Endothelial cell of umbilical vein (primary cell): ENCODE data around the gene CAPN15. TPM values are rescaled to one million over a fixed set of nuclear protein-coding genes. Genes with fewer than 3 reads are reported as not detected.

ENCODE experiments used
- BruUV-seq: library from RNA; stranded (reverse); fragments of 400-500 nt; replicated peaks from 2 replicates; lab custom pipeline; 2021; lab: Mats Ljungman, UMichigan
- CTCF ChIA-PET: fragments of 300-600, 350-600 bp; sonication (Branson Sonifier 250); formaldehyde crosslinking; loops from one replicate; lab custom pipeline; 2021; ENCODE audit warnings: antibody characterized with exemption, inconsistent platforms; lab: Charles Lee
- POLR2A ChIA-PET: fragments of 300-600, 350-600 bp; sonication (Branson Sonifier 250); formaldehyde crosslinking; loops from one replicate; lab custom pipeline; 2021; ENCODE audit warnings: antibody characterized with exemption, inconsistent platforms; lab: Charles Lee
- DNase-seq: peaks from one replicate; pipeline ENCODE4 v3.0.0-alpha.2; 2011; ENCODE audit warnings: low read depth, low spot score
- FAIRE-seq: peaks from 2 replicates; lab custom pipeline; 2011; peaks lifted over from hg19 to GRCh38; lab: Jason Lieb, UNC
- H2AFZ ChIP-seq: 2 replicates; pipeline ENCODE4 v1.6.0; 2012; ENCODE audit warnings: low read depth, low read length, control low read depth, inconsistent platforms
- H3K27ac ChIP-seq: 2 replicates; pipeline ENCODE4 v1.5.1; 2011; ENCODE audit warnings: low read depth, mild to moderate bottlenecking, control low read depth, low read length, moderate library complexity; ENCODE audit not compliant: insufficient read depth
- H3K27me3 ChIP-seq, 2 experiments: 2 replicates each; pipeline versions ENCODE4 v1.6.0 to v1.6.1; 2011; ENCODE audit warnings: low read length in 2 of 2, mixed read lengths in 1 of 2; ENCODE audit not compliant: control insufficient read depth in 2 of 2, insufficient read depth in 2 of 2
- H3K36me3 ChIP-seq, 2 experiments: 2 replicates in 1 of 2; 3 replicates in 1 of 2; pipeline ENCODE4 v1.5.1; 2011; ENCODE audit warnings: low read length in 2 of 2, mild to moderate bottlenecking in 1 of 2, moderate library complexity in 1 of 2; ENCODE audit not compliant: control insufficient read depth in 2 of 2, insufficient read depth in 2 of 2; ENCODE audit errors: extremely low read depth in 1 of 2
- H3K4me1 ChIP-seq: 3 replicates; pipeline ENCODE4 v1.5.1; 2011; ENCODE audit warnings: mild to moderate bottlenecking, low read length; ENCODE audit not compliant: control insufficient read depth, insufficient read depth; ENCODE audit errors: extremely low read depth
- H3K4me2 ChIP-seq: 2 replicates; pipeline ENCODE4 v1.6.1; 2011; ENCODE audit warnings: low read length, control low read depth, mixed read lengths; ENCODE audit not compliant: insufficient read depth
- H3K4me3 ChIP-seq, 3 experiments: fragments of 200-600 bp in 1 of 3; sonication (generic), shearing (Covaris generic) in 1 of 3; replicated peaks in 1 of 3; 2 replicates each; pipeline ENCODE4 v1.5.1; 2011 to 2016; ENCODE audit warnings: control low read depth in 3 of 3, low read length in 3 of 3, mild to moderate bottlenecking in 2 of 3, inconsistent platforms in 1 of 3, low read depth in 1 of 3, moderate library complexity in 1 of 3; ENCODE audit not compliant: insufficient read depth in 1 of 3
- H3K79me2 ChIP-seq: 2 replicates; pipeline ENCODE4 v1.6.0; 2012; ENCODE audit warnings: low read length, inconsistent platforms; ENCODE audit not compliant: control insufficient read depth, insufficient read depth
- H3K9ac ChIP-seq: replicated peaks from 2 replicates; pipeline ENCODE3; 2011; ENCODE audit warnings: low read length, control low read depth; ENCODE audit not compliant: insufficient read depth; ENCODE audit errors: extremely low read depth
- H3K9me1 ChIP-seq: replicated peaks from 3 replicates; pipeline ENCODE4 v1.6.0; 2011; ENCODE audit warnings: mild to moderate bottlenecking, low read length; ENCODE audit not compliant: control insufficient read depth, insufficient read depth; ENCODE audit errors: extremely low read depth
- H3K9me3 ChIP-seq: replicated peaks from 2 replicates; pipeline ENCODE4 v1.5.1; 2012; ENCODE audit warnings: low read length, inconsistent platforms; ENCODE audit not compliant: control insufficient read depth, insufficient read depth
- H4K20me1 ChIP-seq: replicated peaks from 2 replicates; pipeline ENCODE3; 2011; ENCODE audit warnings: mild to moderate bottlenecking, low read length; ENCODE audit not compliant: control insufficient read depth, insufficient read depth; ENCODE audit errors: extremely low read depth
- EZH2 ChIP-seq: IDR thresholded peaks from 2 replicates; pipeline ENCODE4 v1.6.1; 2012; ENCODE audit warnings: borderline replicate concordance, low read depth, mild to moderate bottlenecking, moderate library complexity, low read length, inconsistent platforms; ENCODE audit not compliant: severe bottlenecking
- FOS ChIP-seq: IDR thresholded peaks from 2 replicates; pipeline ENCODE4 v1.6.1; 2011; ENCODE audit warnings: mild to moderate bottlenecking, low read length, moderate library complexity, borderline replicate concordance; ENCODE audit not compliant: insufficient read depth
- GATA2 ChIP-seq: IDR thresholded peaks from 2 replicates; pipeline ENCODE4 v1.7.0; 2011; ENCODE audit warnings: low read depth, mild to moderate bottlenecking, moderate library complexity, mixed read lengths, low read length; ENCODE audit not compliant: insufficient read length, insufficient read depth
- JUN ChIP-seq: IDR thresholded peaks from 2 replicates; pipeline ENCODE4 v1.6.1; 2011; ENCODE audit warnings: borderline replicate concordance, low read depth; ENCODE audit not compliant: insufficient read length, insufficient read depth
- MYC ChIP-seq: IDR thresholded peaks from one replicate; pipeline ENCODE4 v1.6.1; 2011; ENCODE audit warnings: mild to moderate bottlenecking, low read depth, low read length
- POLR2A ChIP-seq: IDR thresholded peaks from 2 replicates; pipeline ENCODE4 v1.6.1; 2012; ENCODE audit warnings: low read depth, mild to moderate bottlenecking, control low read depth, low read length
- POLR2AphosphoS5 ChIP-seq: IDR thresholded peaks from 2 replicates; pipeline ENCODE4 v1.6.1; 2012; ENCODE audit warnings: low read depth, mild to moderate bottlenecking, control low read depth, low read length, moderate library complexity; ENCODE audit not compliant: insufficient read depth
- dilution Hi-C: fragments of 300-500 bp; cut with MboI; formaldehyde crosslinking; loops from one replicate; pipeline ENCODE4 v1.15.0; 2019; ENCODE audit warnings: low sequenced_read_pairs; ENCODE audit not compliant: extremely low pct_ligation_motif_present
- intact Hi-C: fragments of 100-400 bp; cut with micrococcal nuclease; formaldehyde crosslinking; loops from one replicate; pipeline ENCODE4 v1.10.0; 2022
- polyA plus RNA-seq, 4 experiments: library from polyadenylated mRNA; depleted of rRNA in 3 of 4; stranded (reverse) in 3 of 4; unstranded in 1 of 4; fragments of >200 nt; gene quantifications; 2 replicates each; pipeline versions ENCODE4 v1.2.1 to v1.2.3, GENCODE V29; 2011 to 2012; ENCODE audit warnings: missing spikeins in 1 of 4
- total RNA-seq: library from RNA; stranded (reverse); gene quantifications from 2 replicates; pipeline ENCODE4 v1.2.3, GENCODE V29; 2021
- TF ChIP-seq, protein P1 (sequence below): IDR thresholded peaks from 2 replicates; pipeline ENCODE4 v1.6.1; 2011; ENCODE audit not compliant: insufficient read depth, insufficient read length
- TF ChIP-seq, protein P2 (sequence below), 2 donors: IDR thresholded peaks; 1 replicate in 1 of 2; 2 replicates in 1 of 2; pipeline ENCODE4 v1.5.1; 2011; ENCODE audit warnings: low read length in 2 of 2, mild to moderate bottlenecking in 2 of 2, moderate library complexity in 2 of 2, control low read depth in 1 of 2, inconsistent platforms in 1 of 2, low read depth in 1 of 2; ENCODE audit not compliant: insufficient read depth in 1 of 2; ENCODE audit errors: extremely low read depth in 1 of 2

The CAPN15 gene
- total and polyA plus RNA-seq, 2 donors (not counting 3 experiments of a cell fraction or from before 2014, with no cell fraction given), result 33.9 to 65.0 TPM

DNA sequence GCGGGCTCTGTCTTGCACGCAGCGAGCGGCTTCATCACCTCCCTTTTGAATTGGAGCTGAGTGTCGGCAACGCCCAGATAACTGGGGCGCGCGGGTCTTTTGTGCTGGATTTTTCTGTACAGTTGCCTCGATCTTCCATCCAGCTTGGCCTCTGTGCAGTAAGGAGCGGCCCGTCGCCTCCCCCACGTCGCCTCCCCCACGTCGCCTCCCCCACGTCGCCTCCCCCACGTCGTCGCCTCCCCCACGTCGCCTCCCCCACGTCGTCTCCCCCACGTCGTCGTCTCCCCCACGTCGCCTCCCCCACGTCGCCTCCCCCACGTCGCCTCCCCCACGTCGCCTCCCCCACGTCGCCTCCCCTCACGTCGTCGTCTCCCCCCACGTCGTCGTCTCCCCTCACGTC lies 17.0 kb downstream of the CAPN15 start:
- Histone ChIP-seq H3K9me1 (no peaks in the 10 kb centered on the region), H3K4me1 (no peaks in the 10 kb centered on the region), H3K36me3 (peaks cover 0 to 4% of the 10 kb centered on the region in 2 experiments), H3K4me2 (no peak overlapping the region), H3K27me3 (no peaks in the 10 kb centered on the region), H4K20me1 (no peaks in the 10 kb centered on the region), H3K9ac (no peak overlapping the region), H3K79me2 (peaks cover 55% of the 10 kb centered on the region), H3K27ac (no peak overlapping the region), H3K4me3 (no peak overlapping the region), H3K9me3 (no peaks in the 10 kb centered on the region), H2AFZ (no peak overlapping the region)
- BruUV-seq, result no TSS peak
- ChIA-PET POLR2A (interaction anchor here (0.6 kb wide), 1 partner anchor 12 kb away, joined by 4 read pairs; no protein-coding TSS in a partner anchor), CTCF (interaction anchor here (2.1 kb wide), 1 partner anchor 10 kb away, joined by 5 read pairs; no protein-coding TSS in a partner anchor)
- no peak for DNase-seq
- TF ChIP-seq EZH2 (no peak), MYC (no peak), JUN (no peak), POLR2AphosphoS5 (no peak), GATA2 (no peak), FOS (no peak), POLR2A (no peak)
- TF ChIP-seq, protein P1, sequence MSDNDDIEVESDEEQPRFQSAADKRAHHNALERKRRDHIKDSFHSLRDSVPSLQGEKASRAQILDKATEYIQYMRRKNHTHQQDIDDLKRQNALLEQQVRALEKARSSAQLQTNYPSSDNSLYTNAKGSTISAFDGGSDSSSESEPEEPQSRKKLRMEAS, result no peak
- TF ChIP-seq, protein P2, sequence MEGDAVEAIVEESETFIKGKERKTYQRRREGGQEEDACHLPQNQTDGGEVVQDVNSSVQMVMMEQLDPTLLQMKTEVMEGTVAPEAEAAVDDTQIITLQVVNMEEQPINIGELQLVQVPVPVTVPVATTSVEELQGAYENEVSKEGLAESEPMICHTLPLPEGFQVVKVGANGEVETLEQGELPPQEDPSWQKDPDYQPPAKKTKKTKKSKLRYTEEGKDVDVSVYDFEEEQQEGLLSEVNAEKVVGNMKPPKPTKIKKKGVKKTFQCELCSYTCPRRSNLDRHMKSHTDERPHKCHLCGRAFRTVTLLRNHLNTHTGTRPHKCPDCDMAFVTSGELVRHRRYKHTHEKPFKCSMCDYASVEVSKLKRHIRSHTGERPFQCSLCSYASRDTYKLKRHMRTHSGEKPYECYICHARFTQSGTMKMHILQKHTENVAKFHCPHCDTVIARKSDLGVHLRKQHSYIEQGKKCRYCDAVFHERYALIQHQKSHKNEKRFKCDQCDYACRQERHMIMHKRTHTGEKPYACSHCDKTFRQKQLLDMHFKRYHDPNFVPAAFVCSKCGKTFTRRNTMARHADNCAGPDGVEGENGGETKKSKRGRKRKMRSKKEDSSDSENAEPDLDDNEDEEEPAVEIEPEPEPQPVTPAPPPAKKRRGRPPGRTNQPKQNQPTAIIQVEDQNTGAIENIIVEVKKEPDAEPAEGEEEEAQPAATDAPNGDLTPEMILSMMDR (IDR thresholded peaks at IDR 0.05; ENCODE audit: extremely low read depth in 1 of 2, insufficient read depth in 1 of 2, low read depth in 1 of 2, low read length in 2 of 2), result no peak
- FAIRE-seq, result no peak
- dilution Hi-C loops (no loop called here), intact Hi-C loops (no loop called here)
